WTC11 (cell line): ENCODE data around the gene HOATZ. TPM values are rescaled to one million over a fixed set of nuclear protein-coding genes. Genes with fewer than 3 reads are reported as not detected.

Experiments used
- ATAC-seq: fragments of 200-7000 bp; cut with Tn5 transposase; 2 replicates; pipeline ENCODE4 v1.10.0; 2021; ENCODE audit warnings: mild to moderate bottlenecking, moderate library complexity
- CTCF ChIA-PET: fragments of 300-600 bp; sonication (Branson Sonifier 250); formaldehyde crosslinking; loops from one replicate; lab custom pipeline; 2021; ENCODE audit warnings: antibody characterized with exemption; lab: Charles Lee
- POLR2A ChIA-PET: fragments of 350-600 bp; sonication (Branson Sonifier 250); formaldehyde crosslinking; loops from one replicate; lab custom pipeline; 2021; ENCODE audit warnings: antibody characterized with exemption; lab: Charles Lee
- DNase-seq: peaks from one replicate; pipeline ENCODE4 v3.0.0; 2021; ENCODE audit warnings: low spot score
- H3K27ac Mint-ChIP-seq: 2 replicates; pipeline ENCODE4 v1.8.0; 2021; ENCODE audit warnings: mixed read lengths
- H3K27me3 Mint-ChIP-seq: 2 replicates; pipeline ENCODE4 v1.8.0; 2021; ENCODE audit warnings: low read depth, mild to moderate bottlenecking, moderate library complexity, mixed read lengths
- H3K36me3 Mint-ChIP-seq: 2 replicates; pipeline ENCODE4 v1.8.0; 2021; ENCODE audit warnings: mixed read lengths
- H3K4me1 Mint-ChIP-seq: 2 replicates; pipeline ENCODE4 v1.8.0; 2022; ENCODE audit warnings: mixed read lengths
- H3K4me3 Mint-ChIP-seq: 2 replicates; pipeline ENCODE4 v1.8.0; 2021; ENCODE audit warnings: mild to moderate bottlenecking, moderate library complexity, mixed read lengths
- H3K9me3 Mint-ChIP-seq: 2 replicates; pipeline ENCODE4 v1.8.0; 2021; ENCODE audit warnings: mixed read lengths
- AR ChIP-seq: fragments of 250-450 bp; sonication (Bioruptor Pico); IDR thresholded peaks from 2 replicates; pipeline ENCODE4 v1.9.0; 2021; ENCODE audit warnings: mild to moderate bottlenecking
- E2F4 ChIP-seq: sonication (generic); formaldehyde crosslinking; IDR thresholded peaks from 2 replicates; pipeline ENCODE4 v1.8.1; 2022; ENCODE audit warnings: low read depth, mild to moderate bottlenecking, moderate library complexity, missing genetic modification reagents, borderline replicate concordance
- ERG ChIP-seq: fragments of 250-450 bp; sonication (Bioruptor Pico); IDR thresholded peaks from 2 replicates; pipeline ENCODE4 v1.8.0; 2021; ENCODE audit warnings: mild to moderate bottlenecking
- FOXP1 ChIP-seq: sonication (generic); formaldehyde crosslinking; IDR thresholded peaks from 2 replicates; pipeline ENCODE4 v1.8.0; 2022; ENCODE audit warnings: missing genetic modification reagents, mild to moderate bottlenecking, moderate library complexity, borderline replicate concordance
- JAZF1 ChIP-seq: fragments of 250-450 bp; sonication (Bioruptor Pico); IDR thresholded peaks from 2 replicates; pipeline ENCODE4 v1.9.0; 2021; ENCODE audit warnings: moderate library complexity, mild to moderate bottlenecking, inconsistent platforms
- OVOL2 ChIP-seq: fragments of 250-450 bp; sonication (Bioruptor Pico); IDR thresholded peaks from 2 replicates; pipeline ENCODE4 v1.9.0; 2021; ENCODE audit warnings: mild to moderate bottlenecking, borderline replicate concordance
- TCF7 ChIP-seq: sonication (generic); formaldehyde crosslinking; IDR thresholded peaks from 2 replicates; pipeline ENCODE4 v1.8.0; 2022; ENCODE audit warnings: mild to moderate bottlenecking, low read depth, missing genetic modification reagents, moderate library complexity
- ZBTB43 ChIP-seq: sonication (generic); formaldehyde crosslinking; IDR thresholded peaks from 2 replicates; pipeline ENCODE4 v1.8.1; 2023; ENCODE audit warnings: mild to moderate bottlenecking, missing genetic modification reagents
- ZMAT4 ChIP-seq: fragments of 250-450 bp; sonication (Bioruptor Pico); IDR thresholded peaks from 2 replicates; pipeline ENCODE4 v1.9.0; 2021; ENCODE audit warnings: mild to moderate bottlenecking
- ZNF219 ChIP-seq: sonication (generic); formaldehyde crosslinking; IDR thresholded peaks from 2 replicates; pipeline ENCODE4 v1.8.0; 2023; ENCODE audit warnings: missing genetic modification reagents, mild to moderate bottlenecking, borderline replicate concordance
- ZNF263 ChIP-seq: sonication (generic); formaldehyde crosslinking; IDR thresholded peaks from 2 replicates; pipeline ENCODE4 v1.8.1; 2022; ENCODE audit warnings: low read depth, mild to moderate bottlenecking, moderate library complexity, missing genetic modification reagents
- ZNF281 ChIP-seq: sonication (generic); formaldehyde crosslinking; IDR thresholded peaks from 2 replicates; pipeline ENCODE4 v1.8.0; 2023; ENCODE audit warnings: mild to moderate bottlenecking, missing genetic modification reagents
- total RNA-seq: library from RNA; stranded (reverse); gene quantifications from 3 replicates; pipeline ENCODE4 v1.2.3, GENCODE V29; 2021

Gene HOATZ
- total RNA-seq, 1 experiment from 2014 or later: not detected

- ATAC-seq (no peak), DNase-seq (no peak)
- Mint-ChIP-seq H3K27me3 (no peaks in the 10 kb centered on the region), H3K27ac (no peak overlapping the region), H3K9me3 (no peaks in the 10 kb centered on the region), H3K4me3 (no peak overlapping the region), H3K36me3 (no peaks in the 10 kb centered on the region), H3K4me1 (peaks cover 5% of the 10 kb centered on the region)
- POLR2A ChIA-PET: no interaction called here
- TF ChIP-seq E2F4 (CRISPR knock-in tag) (no peak), ZNF281 (CRISPR knock-in tag) (no peak), FOXP1 (CRISPR knock-in tag) (no peak)
- CTCF ChIA-PET: no interaction called here
These were observed 63.2 kb downstream of the HOATZ start for GRCh38 chr11:111577821-111578220.

- Mint-ChIP-seq H3K36me3 (no peaks in the 10 kb centered on the region), H3K4me1 (peaks cover 11% of the 10 kb centered on the region), H3K9me3 (no peaks in the 10 kb centered on the region), H3K4me3 (no peak overlapping the region), H3K27ac (no peak overlapping the region), H3K27me3 (no peaks in the 10 kb centered on the region; the same call in 1 of the 2 replicates)
- ChIA-PET CTCF (no interaction called here), POLR2A (no interaction called here)
- TF ChIP-seq ZBTB43 (CRISPR knock-in tag): no peak
- DNase-seq (no peak), ATAC-seq (no peak)
These were observed 66.8 kb downstream of the HOATZ start for GRCh38 chr11:111581341-111581740.

GRCh38 chr11:111582163-111582562 is 67.6 kb downstream of the HOATZ start:
- peaks cover 17% of the 10 kb centered on the region for H3K4me1 Mint-ChIP-seq
- H3K27ac Mint-ChIP-seq: no peak overlapping the region
- CTCF ChIA-PET: interaction anchor here (1.9 kb wide), 1 partner anchor 127 kb away, joined by 6 read pairs; no protein-coding TSS in a partner anchor

GRCh38 chr11:111582881-111583280 is 68.3 kb downstream of the HOATZ start:
- POLR2A ChIA-PET: no interaction called here
- CTCF ChIA-PET: interaction anchor here (1.9 kb wide), 1 partner anchor 128 kb away, joined by 6 read pairs; no protein-coding TSS in a partner anchor
- ATAC-seq (no peak), DNase-seq (no peak)
- TF ChIP-seq TCF7 (CRISPR knock-in tag): no peak
- TF ChIP-seq AR (CRISPR knock-in tag): no peak
- H3K4me3 Mint-ChIP-seq: no peak overlapping the region
- no peak overlapping the region for H3K27ac Mint-ChIP-seq
- no peaks in the 10 kb centered on the region for H3K9me3 Mint-ChIP-seq
- H3K27me3 Mint-ChIP-seq: no peaks in the 10 kb centered on the region; the same call in 1 of the 2 replicates
- no peaks in the 10 kb centered on the region for H3K36me3 Mint-ChIP-seq
- H3K4me1 Mint-ChIP-seq: peaks cover 17% of the 10 kb centered on the region

More at GRCh38 chr11:111582163-111582562, 67.6 kb downstream of the HOATZ start:
- TF ChIP-seq ZNF263 (CRISPR knock-in tag) (no peak), ERG (CRISPR knock-in tag) (no peak), ZMAT4 (CRISPR knock-in tag) (no peak), ZNF219 (no peak), OVOL2 (CRISPR knock-in tag) (no peak), JAZF1 (CRISPR knock-in tag) (no peak)
- Mint-ChIP-seq H3K27me3 (no peaks in the 10 kb centered on the region; the same call in 1 of the 2 replicates), H3K36me3 (no peaks in the 10 kb centered on the region), H3K4me3 (no peak overlapping the region), H3K9me3 (no peaks in the 10 kb centered on the region)
- no peak for ATAC-seq
- POLR2A ChIA-PET: no interaction called here
- no peak for DNase-seq
